ENCODE data around the gene VASH1.

The VASH1 gene

GRCh38 chr14:76784881-76785280 lies 23.6 kb downstream of the VASH1 start:
- Histone ChIP-seq H3K27ac (ENCODE audit: low read length) (no peak overlapping the region), H3K4me2 (ENCODE audit: low read depth, low read length) (no peak overlapping the region), H3K9me3 (replicated peaks; ENCODE audit: insufficient read depth, low read length) (no peaks in the 10 kb centered on the region), H4K20me1 (ENCODE audit: insufficient read depth, low read length) (no peaks in the 10 kb centered on the region), H3K9ac (ENCODE audit: low read length) (no peak overlapping the region), H3K4me1 (ENCODE audit: low read length) (no peaks in the 10 kb centered on the region), H3K9me2 (replicated peaks; ENCODE audit: insufficient read depth, low read length) (no peaks in the 10 kb centered on the region), H3K79me2 (ENCODE audit: low read length) (no peaks in the 10 kb centered on the region), H3F3A (ENCODE audit: insufficient read depth, low read length) (no peaks in the 10 kb centered on the region), H3K27me3 (replicated peaks; ENCODE audit: insufficient read depth, low read length) (no peaks in the 10 kb centered on the region), H2AFZ (ENCODE audit: low read length) (no peak overlapping the region), H3K4me3 (ENCODE audit: low read length) (no peak overlapping the region), H3K36me3 (replicated peaks; ENCODE audit: insufficient read depth, low read length) (no peaks in the 10 kb centered on the region)
- TF ChIP-seq EZH2phosphoT487 (IDR thresholded peaks at IDR 0.05; ENCODE audit: low read length) (no peak), EZH2 (optimal IDR thresholded peaks at IDR 0.05; ENCODE audit: low read depth, low read length) (no peak)
- TF ChIP-seq, protein P1, sequence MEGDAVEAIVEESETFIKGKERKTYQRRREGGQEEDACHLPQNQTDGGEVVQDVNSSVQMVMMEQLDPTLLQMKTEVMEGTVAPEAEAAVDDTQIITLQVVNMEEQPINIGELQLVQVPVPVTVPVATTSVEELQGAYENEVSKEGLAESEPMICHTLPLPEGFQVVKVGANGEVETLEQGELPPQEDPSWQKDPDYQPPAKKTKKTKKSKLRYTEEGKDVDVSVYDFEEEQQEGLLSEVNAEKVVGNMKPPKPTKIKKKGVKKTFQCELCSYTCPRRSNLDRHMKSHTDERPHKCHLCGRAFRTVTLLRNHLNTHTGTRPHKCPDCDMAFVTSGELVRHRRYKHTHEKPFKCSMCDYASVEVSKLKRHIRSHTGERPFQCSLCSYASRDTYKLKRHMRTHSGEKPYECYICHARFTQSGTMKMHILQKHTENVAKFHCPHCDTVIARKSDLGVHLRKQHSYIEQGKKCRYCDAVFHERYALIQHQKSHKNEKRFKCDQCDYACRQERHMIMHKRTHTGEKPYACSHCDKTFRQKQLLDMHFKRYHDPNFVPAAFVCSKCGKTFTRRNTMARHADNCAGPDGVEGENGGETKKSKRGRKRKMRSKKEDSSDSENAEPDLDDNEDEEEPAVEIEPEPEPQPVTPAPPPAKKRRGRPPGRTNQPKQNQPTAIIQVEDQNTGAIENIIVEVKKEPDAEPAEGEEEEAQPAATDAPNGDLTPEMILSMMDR (IDR thresholded peaks at IDR 0.05; ENCODE audit: low read length), result peak; percentile 69
- DNase-seq, result peak; percentile 34

GRCh38 chr14:76786601-76787000 lies 25.3 kb downstream of the VASH1 start:
- TF ChIP-seq, protein P1 (IDR thresholded peaks at IDR 0.05; ENCODE audit: low read length), result no peak
- TF ChIP-seq EZH2phosphoT487 (IDR thresholded peaks at IDR 0.05; ENCODE audit: low read length), result no peak
- TF ChIP-seq EZH2 (optimal IDR thresholded peaks at IDR 0.05; ENCODE audit: low read depth, low read length), result no peak
- no peaks in the 10 kb centered on the region for H3K36me3 ChIP-seq (replicated peaks; ENCODE audit: insufficient read depth, low read length)

GRCh38 chr14:76792422-76792821 lies 31.2 kb downstream of the VASH1 start:
- no peaks in the 10 kb centered on the region for H3F3A ChIP-seq (ENCODE audit: insufficient read depth, low read length)
- no peaks in the 10 kb centered on the region for H3K4me1 ChIP-seq (ENCODE audit: low read length)
- no peak overlapping the region for H3K27ac ChIP-seq (ENCODE audit: low read length)
- no peaks in the 10 kb centered on the region for H3K27me3 ChIP-seq (replicated peaks; ENCODE audit: insufficient read depth, low read length)
- H3K4me3 ChIP-seq (ENCODE audit: low read length), result no peak overlapping the region
- H3K36me3 ChIP-seq (replicated peaks; ENCODE audit: insufficient read depth, low read length), result no peaks in the 10 kb centered on the region
- H3K9ac ChIP-seq (ENCODE audit: low read length), result no peak overlapping the region
- no peak overlapping the region for H2AFZ ChIP-seq (ENCODE audit: low read length)
- H3K79me2 ChIP-seq (ENCODE audit: low read length), result no peaks in the 10 kb centered on the region
- TF ChIP-seq, protein P1 (IDR thresholded peaks at IDR 0.05; ENCODE audit: low read length), result no peak
- no peak for TF ChIP-seq EZH2 (optimal IDR thresholded peaks at IDR 0.05; ENCODE audit: low read depth, low read length)
- no peak for TF ChIP-seq EZH2phosphoT487 (IDR thresholded peaks at IDR 0.05; ENCODE audit: low read length)
- H3K9me2 ChIP-seq (replicated peaks; ENCODE audit: insufficient read depth, low read length), result no peaks in the 10 kb centered on the region
- no peak overlapping the region for H3K4me2 ChIP-seq (ENCODE audit: low read depth, low read length)
- no peak for DNase-seq
- no peaks in the 10 kb centered on the region for H3K9me3 ChIP-seq (replicated peaks; ENCODE audit: insufficient read depth, low read length)
- no peaks in the 10 kb centered on the region for H4K20me1 ChIP-seq (ENCODE audit: insufficient read depth, low read length)

More at GRCh38 chr14:76786601-76787000, 25.3 kb downstream of the VASH1 start:
- Histone ChIP-seq H3K9me2 (replicated peaks; ENCODE audit: insufficient read depth, low read length) (no peaks in the 10 kb centered on the region), H3F3A (ENCODE audit: insufficient read depth, low read length) (no peaks in the 10 kb centered on the region), H3K9ac (ENCODE audit: low read length) (no peak overlapping the region), H3K4me2 (ENCODE audit: low read depth, low read length) (no peak overlapping the region), H3K9me3 (replicated peaks; ENCODE audit: insufficient read depth, low read length) (no peaks in the 10 kb centered on the region), H3K4me3 (ENCODE audit: low read length) (no peak overlapping the region), H3K27ac (ENCODE audit: low read length) (no peak overlapping the region), H3K4me1 (ENCODE audit: low read length) (no peaks in the 10 kb centered on the region), H3K27me3 (replicated peaks; ENCODE audit: insufficient read depth, low read length) (no peaks in the 10 kb centered on the region), H2AFZ (ENCODE audit: low read length) (no peak overlapping the region), H3K79me2 (ENCODE audit: low read length) (no peaks in the 10 kb centered on the region), H4K20me1 (ENCODE audit: insufficient read depth, low read length) (no peaks in the 10 kb centered on the region)
- DNase-seq, result no peak

Data from MM.1S (cell line).